Occipital lobe (tissue), 2 donors: ENCODE measurements around the gene ADAMTS10. TPM values are rescaled to one million over a fixed set of nuclear protein-coding genes. Genes with fewer than 3 reads are reported as not detected.
A peak's percentile ranks its signal among the peaks of the same experiment; 100 is the strongest.
"Not testable (repeated sequence)": the region's sequence is repeated elsewhere in the genome, so short reads cannot be mapped to it uniquely, and the experiment has no call there.

Experiments used
- DNase-seq: peaks from one replicate; lab custom pipeline; 2025; lab: John Stamatoyannopoulos, UW
- total RNA-seq: library from RNA; depleted of rRNA; stranded (reverse); fragments of >200 nt; gene quantifications from one replicate; pipeline ENCODE4 v1.2.3, GENCODE V29; 2014

The ADAMTS10 gene
- total RNA-seq, 1 donor from 2014 or later, result 46.0 TPM

- no peak for DNase-seq
Measured at GRCh38 chr19:8626842-8627241, 16.3 kb upstream of the ADAMTS10 start.

GRCh38 chr19:8622886-8623285 lies 12.4 kb upstream of the ADAMTS10 start:
- not testable (repeated sequence) for DNase-seq

GRCh38 chr19:8618751-8619150 lies 8.2 kb upstream of the ADAMTS10 start:
- DNase-seq, result no peak

DNA sequence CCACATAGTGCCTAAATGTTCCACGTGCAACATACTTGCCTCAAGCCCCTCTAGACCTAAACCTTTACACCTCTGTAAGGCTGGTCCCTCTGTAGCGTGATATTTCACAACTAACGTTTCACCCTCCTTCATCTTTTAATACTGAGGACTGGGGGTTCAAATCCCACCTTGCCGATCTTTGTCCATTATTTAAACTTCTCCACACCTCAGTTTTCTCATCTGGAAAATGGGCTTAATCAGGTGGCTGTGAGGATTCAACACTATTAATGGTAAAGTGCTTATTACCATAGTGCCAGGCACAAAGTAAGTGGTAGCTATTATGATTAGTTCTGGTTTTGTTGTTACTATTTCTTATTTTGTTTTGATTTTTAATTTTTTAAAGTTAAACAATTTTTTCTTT lies 7.5 kb upstream of the ADAMTS10 start:
- DNase-seq, result no peak

GRCh38 chr19:8617325-8617724 lies 6.8 kb upstream of the ADAMTS10 start:
- DNase-seq, result not testable (repeated sequence)

DNA sequence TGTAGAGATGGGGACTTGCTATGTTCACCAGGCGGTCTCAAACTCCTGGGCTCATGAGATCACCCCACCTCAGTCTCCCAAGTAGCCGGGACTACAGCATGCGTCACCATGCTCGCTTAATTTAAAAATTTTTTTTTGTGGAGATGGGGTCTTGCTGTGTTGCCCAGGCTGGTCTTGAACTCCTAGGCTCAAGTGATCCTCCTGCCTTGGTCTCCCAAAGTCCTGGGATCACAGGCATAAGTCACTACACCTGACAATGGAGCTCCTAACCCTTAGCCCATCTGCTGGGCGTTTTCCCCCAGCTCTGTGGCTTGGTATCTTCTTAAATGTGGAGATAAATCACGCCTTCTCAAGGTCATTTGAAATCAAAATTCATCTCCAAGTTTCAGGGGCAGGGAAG lies 6.3 kb upstream of the ADAMTS10 start:
- no peak for DNase-seq

- DNase-seq, result no peak
Measured at GRCh38 chr19:8615813-8616596, 5.5 kb upstream of the ADAMTS10 start.

- no peak for DNase-seq
Measured at GRCh38 chr19:8615024-8615423, 4.5 kb upstream of the ADAMTS10 start.

- no peak for DNase-seq
Measured at GRCh38 chr19:8614455-8614854, 3.9 kb upstream of the ADAMTS10 start.

GRCh38 chr19:8612807-8613171 lies 2.3 kb upstream of the ADAMTS10 start:
- no peak for DNase-seq

- DNase-seq, result no peak
Measured at GRCh38 chr19:8611877-8612806, 1.6 kb upstream of the ADAMTS10 start.

DNA sequence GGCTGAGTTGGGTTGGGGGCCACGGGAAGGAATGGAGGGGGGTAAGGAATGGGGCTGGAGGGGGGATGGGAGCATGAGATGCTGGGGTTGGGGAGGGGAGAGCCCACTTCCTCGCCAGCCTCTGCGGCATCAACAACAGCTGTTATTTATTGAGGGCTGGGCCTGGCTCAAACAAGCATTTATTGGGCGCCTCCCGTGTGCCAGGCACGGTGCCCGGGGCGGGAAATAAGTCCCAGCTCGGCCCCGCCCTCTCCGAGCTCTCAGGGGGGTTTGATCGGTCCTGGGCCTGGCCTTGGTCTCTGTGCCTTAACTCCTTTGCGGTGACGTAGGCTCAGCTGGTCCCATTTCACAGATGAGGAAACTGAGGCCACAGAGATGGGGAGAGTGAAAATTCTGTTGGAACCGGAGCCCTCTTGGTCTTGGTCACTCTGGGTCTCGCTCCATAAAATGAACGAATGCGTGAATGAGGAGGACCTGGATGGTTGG lies 919 bp upstream of the ADAMTS10 start:
- no peak for DNase-seq

DNA sequence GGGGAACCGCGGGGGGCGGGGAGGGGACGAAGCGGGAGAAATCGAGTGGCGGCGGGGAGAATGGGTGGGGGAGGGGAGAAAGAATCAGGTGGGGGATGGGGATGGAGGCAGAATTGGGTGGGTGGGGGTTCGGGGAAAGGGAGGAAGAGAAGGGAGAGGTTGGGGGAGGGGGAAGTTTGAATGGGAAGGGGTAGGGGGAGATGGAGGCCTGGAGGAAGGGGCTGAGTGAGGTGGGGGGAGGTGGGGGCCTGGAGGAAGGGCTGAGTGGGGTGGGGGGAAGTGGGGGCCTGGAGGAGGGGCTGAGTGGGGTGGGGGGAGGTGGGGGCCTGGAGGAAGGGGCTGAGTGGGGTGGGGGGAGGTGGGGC lies 403 bp upstream of the ADAMTS10 start:
- no peak for DNase-seq

- peak; percentile 46 for DNase-seq
Measured at GRCh38 chr19:8609279-8610040, 1.1 kb downstream of the ADAMTS10 start.

DNA sequence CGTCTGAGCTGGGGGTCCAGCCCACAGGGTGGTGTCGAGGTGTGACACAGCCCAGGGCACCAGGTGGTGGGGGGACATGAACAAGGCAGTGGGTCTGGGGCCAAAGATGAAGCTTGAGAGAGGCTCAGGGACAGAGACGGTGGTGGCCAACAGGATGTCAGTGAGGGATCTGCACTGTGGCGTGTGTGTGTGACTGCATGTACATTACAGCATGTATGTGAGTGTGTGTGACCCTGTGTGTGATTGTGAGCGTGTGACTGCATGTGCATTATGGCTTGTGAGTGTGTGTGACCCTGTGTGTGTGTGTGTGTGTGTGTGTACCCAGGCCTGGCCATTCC lies 1.6 kb downstream of the ADAMTS10 start:
- no peak for DNase-seq

GRCh38 chr19:8607386-8607785 lies 3.1 kb downstream of the ADAMTS10 start:
- DNase-seq, result no peak

- DNase-seq, result no peak
Measured at GRCh38 chr19:8605514-8605913, 5.0 kb downstream of the ADAMTS10 start.

GRCh38 chr19:8601796-8602195 lies 8.7 kb downstream of the ADAMTS10 start:
- no peak for DNase-seq

DNA sequence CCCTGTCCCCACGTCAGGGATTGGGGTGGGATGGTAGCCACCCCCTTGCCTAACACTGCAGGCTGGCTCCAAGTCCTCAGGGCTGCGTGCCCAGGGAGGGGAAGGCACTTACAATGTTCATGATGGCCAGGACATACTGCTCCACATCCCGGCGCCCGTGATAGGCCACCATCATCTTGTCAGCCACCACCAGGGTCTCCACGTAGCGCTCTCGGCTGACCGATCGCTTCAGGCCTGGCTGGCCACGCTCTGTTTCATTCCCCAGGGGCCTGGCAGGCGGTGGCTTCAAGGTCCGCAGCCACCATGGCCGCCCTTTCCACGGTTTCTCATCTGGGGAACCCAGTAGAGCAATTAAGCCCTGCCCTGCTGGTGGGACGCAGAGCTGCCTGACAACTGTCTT lies 9.7 kb downstream of the ADAMTS10 start:
- no peak for DNase-seq

- DNase-seq, result no peak
Measured at GRCh38 chr19:8600064-8600463, 10.5 kb downstream of the ADAMTS10 start.

DNA sequence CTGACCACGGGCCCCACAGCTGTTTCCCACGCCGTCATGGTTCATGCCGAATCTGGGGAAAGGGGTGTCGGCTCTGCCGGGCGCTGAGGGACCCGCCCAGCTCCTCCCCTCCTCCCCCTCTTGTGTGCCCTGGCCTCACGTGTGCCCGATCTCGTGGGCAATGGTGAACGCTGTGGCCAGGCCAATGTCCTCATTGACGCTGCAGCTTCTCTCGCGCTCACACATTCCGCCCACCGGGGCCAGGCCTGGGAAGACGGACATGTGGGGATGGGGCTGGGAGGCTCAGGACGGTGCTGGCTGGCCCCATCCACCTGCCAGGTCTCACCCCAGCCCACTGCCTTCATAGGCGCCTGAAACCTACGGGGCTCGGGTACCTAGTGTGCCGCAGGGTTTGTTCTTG lies 14.3 kb downstream of the ADAMTS10 start:
- no peak for DNase-seq

- DNase-seq, result no peak
Measured at GRCh38 chr19:8595651-8596050, 14.9 kb downstream of the ADAMTS10 start.
